ENCODE data around the gene MIDN. TPM values are rescaled to one million over a fixed set of nuclear protein-coding genes. Genes with fewer than 3 reads are reported as not detected.
A peak's percentile ranks its signal among the peaks of the same experiment; 100 is the strongest.

Gene MIDN
- total RNA-seq, 6 experiments from 2014 or later: 58.4 to 73.3 (median 67.4) TPM

DNA sequence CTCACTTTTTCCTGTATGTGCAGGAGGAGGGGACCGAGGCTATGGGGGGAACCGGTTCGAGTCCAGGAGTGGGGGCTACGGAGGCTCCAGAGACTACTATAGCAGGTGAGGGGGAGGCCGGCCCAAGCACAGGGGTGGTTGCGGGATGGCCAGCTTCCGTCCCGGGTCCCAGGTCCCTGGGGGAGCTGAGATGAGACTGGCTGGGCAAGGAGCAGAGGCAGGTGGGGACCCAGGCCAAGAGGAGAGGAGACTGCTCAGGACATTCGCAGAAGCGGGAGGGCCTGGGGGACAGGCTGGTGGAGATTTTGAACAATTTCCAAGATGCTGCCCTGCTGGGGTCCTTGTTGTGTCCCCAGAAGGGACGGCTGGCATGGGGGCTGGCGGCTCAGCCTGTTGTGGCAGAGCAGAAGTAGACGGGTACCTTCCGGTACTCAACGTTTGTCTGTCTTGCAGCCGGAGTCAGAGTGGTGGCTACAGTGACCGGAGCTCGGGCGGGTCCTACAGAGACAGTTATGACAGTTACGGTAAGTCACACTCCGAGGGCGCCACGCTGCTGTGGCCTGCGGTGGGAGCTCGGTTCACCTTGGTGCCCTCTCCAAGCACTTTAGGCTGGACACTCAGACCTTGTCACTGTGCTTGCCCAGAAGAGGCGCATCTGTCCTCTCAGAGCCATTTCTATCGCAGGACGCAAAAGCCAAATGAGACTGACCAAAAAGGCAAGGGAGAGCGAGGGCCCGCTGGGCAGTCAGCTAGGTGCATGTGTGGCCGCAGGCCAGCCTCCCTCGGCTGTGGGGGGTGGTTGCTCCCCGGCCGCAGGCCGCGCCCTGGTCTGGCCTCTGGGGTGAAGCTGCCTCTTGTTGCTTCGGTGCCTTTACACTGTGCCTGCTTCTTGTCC lies 23.4 kb downstream of the MIDN start:
- Mint-ChIP-seq H3K4me3 (peak overlapping the region; percentile 92), H3K27me3 (ENCODE audit: insufficient read depth) (peaks cover 21% of the 10 kb centered on the region), H3K27ac (peak overlapping the region; percentile 96), H3K4me1 (ENCODE audit: low read depth) (peaks cover 63% of the 10 kb centered on the region), H3K9me3 (no peaks in the 10 kb centered on the region), H3K36me3 (ENCODE audit: low read depth) (peaks cover 43% of the 10 kb centered on the region)
- TF ChIP-seq CTCF (IDR thresholded peaks at IDR 0.05): no peak
- no peak for DNase-seq

- H3K27ac Mint-ChIP-seq: peak overlapping the region; percentile 65
- peaks cover 21% of the 10 kb centered on the region for H3K27me3 Mint-ChIP-seq (ENCODE audit: insufficient read depth)
- no peaks in the 10 kb centered on the region for H3K9me3 Mint-ChIP-seq
- H3K4me3 Mint-ChIP-seq: peak overlapping the region; percentile 50; the same call in 1 of the 2 replicates
- TF ChIP-seq CTCF (IDR thresholded peaks at IDR 0.05): no peak
- no peak for DNase-seq
- H3K4me1 Mint-ChIP-seq (ENCODE audit: low read depth): peaks cover 59% of the 10 kb centered on the region
- H3K36me3 Mint-ChIP-seq (ENCODE audit: low read depth): peaks cover 45% of the 10 kb centered on the region
Measured at GRCh38 chr19:1272423-1273262, 24.3 kb downstream of the MIDN start.

DNA sequence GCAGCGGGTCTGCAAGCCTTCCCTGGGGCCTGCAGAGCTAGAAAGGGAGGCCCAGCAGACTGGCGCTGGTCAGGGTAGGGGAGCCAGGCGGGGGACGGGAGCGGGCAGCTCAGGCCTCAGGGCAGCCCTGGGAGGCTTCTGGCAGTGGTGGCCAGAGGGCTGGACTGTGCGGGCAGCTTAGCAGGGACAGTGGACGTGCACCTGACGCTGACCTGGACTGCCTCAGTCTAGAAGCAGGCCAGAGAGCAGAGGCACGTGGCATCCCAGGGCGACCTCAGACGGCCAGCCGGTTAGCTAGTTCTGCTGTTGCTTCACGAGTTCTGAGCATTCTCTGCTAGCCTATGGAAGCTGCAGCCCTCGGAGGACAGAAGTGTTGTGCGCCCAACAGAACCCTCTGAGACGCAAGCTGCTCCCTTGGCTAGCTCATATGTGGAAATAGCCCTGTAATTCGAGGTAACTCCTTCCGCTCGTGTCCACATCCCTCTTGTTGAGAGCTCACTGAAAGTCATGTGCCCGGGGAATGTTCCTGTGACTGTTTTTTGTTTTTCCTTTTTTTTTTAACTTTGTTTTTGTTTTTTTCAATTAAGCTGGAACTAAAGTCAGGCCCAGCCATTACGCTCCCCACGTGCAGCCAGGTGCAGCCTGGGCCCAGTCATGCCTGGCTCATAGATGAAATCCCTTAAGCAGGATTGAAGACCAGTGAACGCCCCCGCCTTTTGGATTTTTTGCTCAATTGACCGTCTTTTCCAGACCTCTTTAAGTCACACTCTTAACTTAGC lies 25.1 kb downstream of the MIDN start:
- TF ChIP-seq CTCF (IDR thresholded peaks at IDR 0.05): no peak
- Mint-ChIP-seq H3K4me3 (peak overlapping the region; percentile 66), H3K27me3 (ENCODE audit: insufficient read depth) (peaks cover 21% of the 10 kb centered on the region), H3K36me3 (ENCODE audit: low read depth) (peaks cover 45% of the 10 kb centered on the region), H3K27ac (peak overlapping the region; percentile 66), H3K9me3 (no peaks in the 10 kb centered on the region), H3K4me1 (ENCODE audit: low read depth) (peaks cover 51% of the 10 kb centered on the region)
- DNase-seq: no peak

- H3K9me3 Mint-ChIP-seq: no peaks in the 10 kb centered on the region
- TF ChIP-seq CTCF (IDR thresholded peaks at IDR 0.05): no peak
- peaks cover 45% of the 10 kb centered on the region for H3K4me1 Mint-ChIP-seq (ENCODE audit: low read depth)
- peak overlapping the region; percentile 66 for H3K27ac Mint-ChIP-seq
- peak overlapping the region; percentile 69 for H3K4me3 Mint-ChIP-seq
- DNase-seq: no peak
- peaks cover 19% of the 10 kb centered on the region for H3K27me3 Mint-ChIP-seq (ENCODE audit: insufficient read depth)
- peaks cover 45% of the 10 kb centered on the region for H3K36me3 Mint-ChIP-seq (ENCODE audit: low read depth)
Measured at GRCh38 chr19:1274081-1274851, 25.9 kb downstream of the MIDN start.

All from HFFc6 (cell line).